ENCODE measurements around the gene KDM3B.

GRCh38 chr5:138448070-138448469, 95.6 kb downstream of the KDM3B start:
- TF ChIP-seq GABPA (tag; conservative IDR thresholded peaks at IDR 0.05; ENCODE audit: low read depth) (no peak), ZNF584 (CRISPR knock-in tag; IDR thresholded peaks at IDR 0.05; ENCODE audit: low read depth) (no peak), ZNF644 (tag; IDR thresholded peaks at IDR 0.05; ENCODE audit: low read depth) (no peak), NFIC (IDR thresholded peaks at IDR 0.05) (no peak), ZNF785 (CRISPR knock-in tag; IDR thresholded peaks at IDR 0.05) (no peak), CTCF (IDR thresholded peaks at IDR 0.05 in 2 of 3, conservative IDR thresholded peaks at IDR 0.05 in 1 of 3; ENCODE audit: insufficient read depth in 2 of 3, low read depth in 1 of 3, low read length in 3 of 3) (no peak), ETV5 (CRISPR knock-in tag; IDR thresholded peaks at IDR 0.05; ENCODE audit: low read depth) (no peak), TFAM (CRISPR knock-in tag; conservative IDR thresholded peaks at IDR 0.05) (no peak), POLR2A (conservative IDR thresholded peaks at IDR 0.05) (no peak), NR2F6 (CRISPR knock-in tag; IDR thresholded peaks at IDR 0.05) (no peak), MLLT1 (IDR thresholded peaks at IDR 0.05) (no peak)
